CD4-positive, alpha-beta T cell treated with Interferon gamma for 1 hour (primary cell): ENCODE data around the gene CHRNA7.
"Not testable (repeated sequence)": the region's sequence is repeated elsewhere in the genome, so short reads cannot be mapped to it uniquely, and the experiment has no call there.

Experiments
- DNase-seq: peaks from one replicate; pipeline ENCODE4 v3.0.0-alpha.2; 2020

CHRNA7 gene

DNA sequence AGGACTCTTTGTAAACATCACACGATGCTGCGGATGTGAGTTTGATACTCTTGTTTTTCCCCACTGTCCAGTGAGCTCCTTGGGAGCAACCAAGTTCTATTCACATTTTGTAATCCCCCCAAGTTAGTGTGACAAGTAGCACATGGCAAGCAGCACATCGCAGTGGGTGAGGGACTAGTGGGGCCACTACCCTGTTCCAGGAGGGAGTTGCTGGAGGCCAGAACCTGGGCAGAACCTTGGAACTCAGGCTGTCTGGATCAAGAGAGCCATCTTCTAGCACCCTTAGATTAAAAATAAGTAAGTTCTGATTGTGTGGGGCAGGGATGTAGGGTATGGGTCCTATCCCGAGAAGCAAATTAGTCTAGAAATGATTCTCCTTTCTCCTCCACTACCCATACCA, 91.7 kb downstream of the CHRNA7 start:
- no peak for DNase-seq

DNA sequence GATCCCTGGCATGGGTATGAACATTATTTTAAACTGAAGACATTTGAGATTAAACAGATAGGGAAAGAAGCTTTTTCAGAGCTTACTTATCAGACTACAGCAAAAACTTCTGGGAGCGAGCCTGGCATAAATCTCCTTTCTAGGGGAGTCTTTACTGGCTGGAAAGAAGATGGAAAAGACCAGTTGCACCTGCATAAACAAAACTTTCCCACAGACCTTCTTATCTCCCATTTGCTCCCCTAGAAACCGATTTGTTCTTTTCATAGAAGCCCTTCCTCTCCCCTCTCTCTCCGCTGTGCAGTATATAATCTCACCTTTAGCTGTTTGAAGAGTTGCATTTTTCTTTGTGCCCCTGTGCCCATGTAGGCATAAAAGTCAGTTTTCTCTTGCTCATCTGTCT, 93.2 kb downstream of the CHRNA7 start:
- no peak for DNase-seq

DNA sequence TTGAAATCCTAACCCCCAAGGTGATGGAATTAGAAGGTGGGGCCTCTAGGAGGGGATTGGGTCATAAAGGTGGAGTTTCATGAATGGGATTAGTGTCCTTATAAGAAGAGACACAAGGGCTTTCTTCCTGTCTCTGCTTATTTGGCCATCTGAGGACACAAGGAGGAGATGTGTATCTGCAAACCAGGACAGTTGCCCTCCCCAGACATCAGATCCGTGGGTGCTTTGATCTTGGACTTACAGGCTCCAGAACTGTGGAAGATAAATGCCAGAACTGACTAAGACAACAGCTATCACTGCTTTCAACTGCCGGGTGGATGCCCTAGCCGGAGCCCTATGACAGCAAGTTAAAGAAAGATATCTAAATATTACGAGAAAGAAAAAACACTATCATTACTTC, 94.4 kb downstream of the CHRNA7 start:
- no peak for DNase-seq

DNA sequence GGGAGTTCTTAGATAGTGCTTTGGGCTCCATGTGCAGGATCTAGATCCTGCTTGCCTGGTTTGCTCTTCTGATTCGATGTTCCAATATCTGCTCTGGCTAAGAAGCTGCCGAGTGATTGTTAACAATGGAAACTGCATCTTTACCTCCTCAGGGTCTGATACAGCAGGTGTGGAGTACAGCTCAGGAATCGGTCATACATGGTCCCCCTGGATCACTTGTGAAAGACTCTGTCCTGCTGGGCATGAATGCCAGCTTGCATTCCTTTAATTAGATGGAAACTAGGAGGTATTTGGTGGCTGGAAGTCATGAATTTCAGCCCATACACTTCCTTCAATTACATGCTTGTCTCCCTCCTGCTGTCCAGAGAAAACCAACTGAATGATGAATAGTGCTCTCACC, 95.3 kb downstream of the CHRNA7 start:
- no peak for DNase-seq

- DNase-seq, result no peak
Measured at GRCh38 chr15:32129815-32130214, 99.5 kb downstream of the CHRNA7 start.

GRCh38 chr15:32130823-32131222, 100.5 kb downstream of the CHRNA7 start:
- DNase-seq, result no peak

- DNase-seq, result no peak
Measured at GRCh38 chr15:32131803-32132202, 101.5 kb downstream of the CHRNA7 start.

GRCh38 chr15:32132859-32133258, 102.5 kb downstream of the CHRNA7 start:
- DNase-seq, result no peak

DNA sequence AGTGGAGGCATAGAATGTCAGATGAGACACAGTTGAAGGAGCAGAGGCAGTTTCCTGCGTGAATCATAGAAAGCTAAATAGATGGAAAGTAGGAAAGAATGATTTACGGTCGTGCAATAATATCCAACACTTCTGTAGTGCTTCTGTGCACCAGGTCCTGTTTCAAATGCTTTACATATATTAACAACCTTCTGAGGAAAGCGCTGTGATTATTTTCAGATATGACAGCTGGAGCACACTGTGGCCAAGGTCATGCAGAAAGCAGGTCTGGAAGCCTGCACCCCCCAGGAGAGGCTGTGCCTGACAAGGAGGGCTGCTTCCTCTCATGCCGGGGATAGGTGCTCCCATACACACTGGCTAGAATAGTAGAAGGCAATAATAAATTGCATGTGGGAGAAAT, 104.5 kb downstream of the CHRNA7 start:
- no peak for DNase-seq

DNA sequence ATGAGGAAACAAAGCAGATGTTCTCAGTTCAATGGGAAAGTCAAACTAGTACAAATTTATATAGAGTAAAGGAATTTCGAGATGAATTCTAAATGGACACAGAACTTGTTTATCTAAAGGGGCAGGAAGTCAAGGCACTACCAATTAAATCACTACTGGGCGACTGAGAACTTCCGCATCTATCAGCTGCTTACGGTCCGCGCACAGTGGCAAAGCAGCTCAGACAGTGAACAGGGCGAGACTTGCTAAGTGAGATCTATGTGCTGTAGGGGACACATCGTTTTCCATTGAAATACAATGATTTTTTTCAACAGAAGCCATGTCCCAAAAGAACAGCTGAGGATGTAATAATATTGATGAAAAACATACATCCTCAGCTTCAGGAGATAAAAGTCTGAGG, 105.0 kb downstream of the CHRNA7 start:
- DNase-seq, result no peak

- not testable (repeated sequence) for DNase-seq
Measured at GRCh38 chr15:32145512-32145911, 115.2 kb downstream of the CHRNA7 start.

GRCh38 chr15:32148833-32149555, 118.7 kb downstream of the CHRNA7 start:
- DNase-seq, result no peak

GRCh38 chr15:32152574-32152973, 122.3 kb downstream of the CHRNA7 start:
- no peak for DNase-seq

DNA sequence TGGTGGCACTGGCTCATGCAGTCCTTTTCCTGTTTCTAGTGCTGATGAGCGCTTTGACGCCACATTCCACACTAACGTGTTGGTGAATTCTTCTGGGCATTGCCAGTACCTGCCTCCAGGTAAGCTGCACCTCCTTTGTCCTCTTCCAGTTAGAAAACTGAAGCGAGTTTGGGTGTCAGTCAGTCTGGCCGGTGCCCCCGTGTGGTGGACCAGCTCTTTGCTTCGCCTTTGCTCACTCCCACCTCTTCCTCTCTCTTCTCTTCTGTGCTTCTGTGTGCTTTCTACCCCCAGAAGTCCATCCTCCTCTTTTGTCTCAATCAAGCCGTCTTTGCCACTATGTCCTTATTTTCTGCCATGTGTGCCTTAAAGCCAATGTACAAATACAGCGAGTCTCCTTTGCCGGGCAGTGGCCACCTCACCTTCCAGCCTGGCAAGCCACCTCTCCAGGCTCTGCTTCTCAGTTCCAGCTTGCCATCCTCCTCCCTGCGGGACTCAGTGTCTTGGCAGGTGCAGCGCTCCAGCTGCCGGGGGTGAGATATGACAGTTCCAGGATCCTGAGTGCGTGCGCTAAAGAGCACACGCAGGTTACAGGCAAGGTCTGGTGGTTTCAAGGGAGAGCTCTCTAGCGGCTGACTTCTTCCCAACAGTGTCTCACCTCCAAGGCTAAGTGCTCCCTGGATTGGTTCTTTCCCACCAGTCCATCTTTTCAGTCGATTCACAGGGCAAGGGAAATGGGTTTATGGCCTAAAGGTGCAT, 123.7 kb downstream of the CHRNA7 start:
- DNase-seq, result not testable (repeated sequence)

DNA sequence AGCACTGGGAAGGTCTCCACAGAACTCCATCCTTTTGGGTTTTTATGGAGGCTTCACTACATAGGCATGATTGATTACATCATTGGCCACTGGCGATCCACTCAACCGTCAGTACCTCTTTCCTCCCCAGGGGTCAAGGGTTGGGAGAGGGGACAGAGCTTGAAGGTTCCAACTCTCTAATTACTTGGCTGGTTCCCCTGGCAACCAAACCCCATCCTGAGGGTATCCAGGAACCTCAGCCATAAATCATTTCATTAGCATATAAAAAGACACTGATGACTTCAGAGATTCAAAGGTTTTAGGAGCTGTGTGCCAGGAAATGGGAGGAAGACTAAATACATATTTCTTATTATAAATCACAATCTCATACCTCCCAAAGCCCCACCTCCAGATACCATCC, 131.8 kb downstream of the CHRNA7 start:
- DNase-seq, result not testable (repeated sequence)

DNA sequence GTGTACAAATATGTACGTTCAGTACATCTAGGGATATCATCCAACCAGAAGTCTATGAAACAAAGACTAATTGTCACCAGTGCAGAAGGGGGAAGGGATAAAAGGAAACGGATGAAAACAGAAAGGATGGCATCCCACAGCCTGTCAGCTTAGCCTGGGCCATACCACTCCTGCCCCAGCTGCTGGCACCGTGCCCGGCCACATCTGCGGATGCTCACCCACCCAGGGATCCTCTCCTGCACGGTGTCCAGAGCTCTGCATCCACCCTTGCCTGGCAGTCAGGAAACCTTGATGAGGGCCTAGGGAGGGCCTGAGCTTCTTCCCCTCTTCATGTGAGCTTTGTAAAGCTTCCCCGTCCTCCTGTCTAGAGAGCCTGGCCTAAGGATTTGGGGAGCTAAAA, 133.8 kb downstream of the CHRNA7 start:
- DNase-seq, result not testable (repeated sequence)

DNA sequence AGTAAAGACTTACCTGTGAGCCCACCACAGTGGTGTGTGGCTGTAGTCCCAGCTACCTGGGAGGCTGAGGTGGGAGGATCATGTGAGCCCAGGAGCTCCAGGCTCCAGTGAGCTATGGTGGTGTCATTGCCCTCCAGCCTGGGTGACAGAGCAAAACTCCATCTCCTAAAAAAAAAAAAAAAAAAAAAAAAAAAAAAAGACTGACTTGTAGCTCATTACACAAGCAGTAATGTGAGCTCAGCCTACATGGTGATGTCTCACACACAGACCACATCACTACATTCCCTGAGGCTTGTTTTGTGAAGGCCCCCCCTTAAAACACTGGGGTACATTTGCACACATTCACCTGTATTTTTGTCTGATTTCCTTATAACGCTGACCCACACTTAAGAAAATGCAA, 134.4 kb downstream of the CHRNA7 start:
- not testable (repeated sequence) for DNase-seq

- DNase-seq, result not testable (repeated sequence)
Measured at GRCh38 chr15:32165775-32166174, 135.5 kb downstream of the CHRNA7 start.

GRCh38 chr15:32166270-32166669, 136.0 kb downstream of the CHRNA7 start:
- not testable (repeated sequence) for DNase-seq

DNA sequence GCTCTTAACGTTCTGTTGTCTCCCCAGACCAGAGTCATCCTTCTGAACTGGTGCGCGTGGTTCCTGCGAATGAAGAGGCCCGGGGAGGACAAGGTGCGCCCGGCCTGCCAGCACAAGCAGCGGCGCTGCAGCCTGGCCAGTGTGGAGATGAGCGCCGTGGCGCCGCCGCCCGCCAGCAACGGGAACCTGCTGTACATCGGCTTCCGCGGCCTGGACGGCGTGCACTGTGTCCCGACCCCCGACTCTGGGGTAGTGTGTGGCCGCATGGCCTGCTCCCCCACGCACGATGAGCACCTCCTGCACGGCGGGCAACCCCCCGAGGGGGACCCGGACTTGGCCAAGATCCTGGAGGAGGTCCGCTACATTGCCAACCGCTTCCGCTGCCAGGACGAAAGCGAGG, 137.6 kb downstream of the CHRNA7 start:
- not testable (repeated sequence) for DNase-seq

DNA sequence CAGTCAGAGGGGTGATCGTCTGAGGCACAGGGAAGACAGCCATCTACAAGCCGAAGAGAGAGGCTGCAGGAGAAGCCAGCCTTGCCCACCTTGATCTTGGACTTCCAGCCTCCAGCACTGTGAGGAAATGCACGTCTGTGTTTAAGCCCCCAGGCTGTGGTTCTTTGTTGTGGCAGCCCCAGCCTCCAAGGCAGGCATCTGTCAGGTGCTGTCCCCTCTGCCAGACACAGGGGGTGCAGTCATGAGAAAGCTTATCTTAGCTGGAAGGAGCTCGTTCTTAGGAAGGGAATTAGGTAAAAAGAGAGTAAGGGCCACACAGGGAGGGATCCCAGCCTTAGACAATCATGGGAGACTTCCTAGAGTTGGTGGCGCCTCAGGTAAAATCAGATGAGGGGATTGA, 150.3 kb downstream of the CHRNA7 start:
- not testable (repeated sequence) for DNase-seq

GRCh38 chr15:32193780-32194179, 163.5 kb downstream of the CHRNA7 start:
- DNase-seq, result not testable (repeated sequence)

DNA sequence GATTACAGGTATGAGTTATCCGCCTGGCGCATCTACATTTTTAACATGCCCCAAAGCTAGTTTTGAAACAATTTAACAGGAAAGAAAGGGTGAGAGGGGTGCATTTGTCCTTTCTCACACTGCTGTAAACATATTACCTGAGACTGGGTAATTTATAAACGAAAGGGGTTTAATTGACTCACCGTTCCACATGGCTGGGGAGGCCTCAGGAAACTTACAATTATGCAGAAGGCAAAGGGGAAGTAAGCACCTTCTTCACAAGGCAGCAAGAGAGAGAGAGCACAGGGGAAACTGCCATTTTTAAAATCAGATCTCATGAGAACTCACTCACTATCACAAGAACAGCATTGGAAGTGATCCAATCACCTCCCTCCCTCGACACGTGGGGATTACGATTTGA, 165.9 kb downstream of the CHRNA7 start:
- not testable (repeated sequence) for DNase-seq

- DNase-seq, result not testable (repeated sequence)
Measured at GRCh38 chr15:32198938-32199337, 168.6 kb downstream of the CHRNA7 start.
